Neutrophil (primary cell): ENCODE measurements around the gene HOXB3.

Source experiments
- H3K27ac ChIP-seq: fragments of 200-600 bp; sonication (generic); 2 replicates; pipeline ENCODE4 v1.5.1; 2016; ENCODE audit warnings: mild to moderate bottlenecking, moderate library complexity
- H3K27me3 ChIP-seq: fragments of 200-600 bp; sonication (generic); 2 replicates; pipeline ENCODE4 v1.6.0; 2016; ENCODE audit warnings: mild to moderate bottlenecking
- H3K36me3 ChIP-seq: fragments of 200-600 bp; sonication (generic); 2 replicates; pipeline ENCODE4 v1.5.1; 2017
- H3K4me1 ChIP-seq, 2 experiments: fragments of 200-600 bp in 1 of 2; sonication (generic) in 1 of 2; 1 replicate in 1 of 2; 2 replicates in 1 of 2; pipeline versions ENCODE4 v1.5.1 to v1.6.1; 2013 to 2016; ENCODE audit warnings: low read depth in 1 of 2, low read length in 1 of 2, mild to moderate bottlenecking in 1 of 2, moderate library complexity in 1 of 2; ENCODE audit not compliant: control insufficient read depth in 1 of 2, insufficient read depth in 1 of 2
- H3K4me3 ChIP-seq, 2 experiments: fragments of 200-600 bp in 1 of 2; sonication (generic) in 1 of 2; 1 replicate in 1 of 2; 2 replicates in 1 of 2; pipeline ENCODE4 v1.5.1; 2013 to 2016; ENCODE audit warnings: low read depth in 1 of 2, low read length in 1 of 2, mild to moderate bottlenecking in 1 of 2, moderate library complexity in 1 of 2
- H3K9me3 ChIP-seq: fragments of 200-600 bp; sonication (generic); 2 replicates; pipeline ENCODE4 v1.5.1; 2016
- TF ChIP-seq, protein P1 (sequence below): fragments of 200-600 bp; sonication (generic); IDR thresholded peaks from 2 replicates; pipeline ENCODE4 v1.5.1; 2016; ENCODE audit warnings: antibody characterized with exemption

Gene HOXB3

DNA sequence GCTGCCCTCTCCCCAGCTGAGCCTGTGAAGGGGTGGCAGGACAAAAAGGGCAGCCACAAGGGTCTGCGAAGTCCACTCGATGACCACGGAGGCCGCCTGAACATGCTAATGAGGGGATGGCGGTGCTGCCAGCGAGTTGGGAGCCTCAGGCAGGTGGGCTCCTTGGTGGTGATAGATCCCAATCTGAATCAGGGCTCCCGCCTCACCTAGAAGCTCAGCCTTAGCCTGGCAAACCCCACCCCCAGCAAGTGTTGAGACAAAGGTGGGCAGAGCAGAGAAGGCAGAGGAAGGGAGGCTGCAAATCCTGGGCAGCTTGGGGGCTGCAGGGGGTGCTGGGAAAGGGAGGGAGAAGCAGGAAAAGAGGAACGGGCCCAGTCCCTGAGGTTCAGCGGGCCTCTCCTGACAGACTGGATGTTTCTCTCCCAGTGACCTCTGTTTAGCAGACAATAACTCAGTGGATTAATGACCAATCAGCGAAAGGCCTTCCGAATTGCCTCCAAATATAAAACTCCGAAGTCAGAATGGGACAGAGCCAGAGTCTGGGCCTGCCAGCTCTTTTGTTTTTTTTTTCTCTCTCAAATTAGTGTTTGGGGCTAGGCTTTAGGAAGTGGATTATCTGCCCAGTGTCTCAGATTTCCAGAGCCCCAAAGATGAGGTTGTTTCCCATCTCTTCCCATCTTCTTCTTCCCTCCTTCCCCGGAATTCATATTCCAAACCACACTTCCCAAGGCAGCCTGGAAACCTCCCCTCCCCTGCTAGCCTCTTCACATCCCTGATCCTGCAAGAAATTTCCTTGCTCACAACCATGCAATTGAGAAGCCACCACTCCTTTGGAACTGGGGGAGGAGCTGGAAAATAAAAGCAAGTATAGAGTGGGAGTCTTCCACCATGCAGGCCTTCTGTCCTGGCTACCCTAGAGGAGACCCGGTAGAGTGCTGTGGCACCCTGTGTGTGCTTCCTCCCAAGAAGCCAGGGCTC lies 29.9 kb downstream of the HOXB3 start:
- no peak overlapping the region for H3K27ac ChIP-seq
- H3K36me3 ChIP-seq: no peaks in the 10 kb centered on the region
- no peaks in the 10 kb centered on the region for H3K4me1 ChIP-seq

DNA sequence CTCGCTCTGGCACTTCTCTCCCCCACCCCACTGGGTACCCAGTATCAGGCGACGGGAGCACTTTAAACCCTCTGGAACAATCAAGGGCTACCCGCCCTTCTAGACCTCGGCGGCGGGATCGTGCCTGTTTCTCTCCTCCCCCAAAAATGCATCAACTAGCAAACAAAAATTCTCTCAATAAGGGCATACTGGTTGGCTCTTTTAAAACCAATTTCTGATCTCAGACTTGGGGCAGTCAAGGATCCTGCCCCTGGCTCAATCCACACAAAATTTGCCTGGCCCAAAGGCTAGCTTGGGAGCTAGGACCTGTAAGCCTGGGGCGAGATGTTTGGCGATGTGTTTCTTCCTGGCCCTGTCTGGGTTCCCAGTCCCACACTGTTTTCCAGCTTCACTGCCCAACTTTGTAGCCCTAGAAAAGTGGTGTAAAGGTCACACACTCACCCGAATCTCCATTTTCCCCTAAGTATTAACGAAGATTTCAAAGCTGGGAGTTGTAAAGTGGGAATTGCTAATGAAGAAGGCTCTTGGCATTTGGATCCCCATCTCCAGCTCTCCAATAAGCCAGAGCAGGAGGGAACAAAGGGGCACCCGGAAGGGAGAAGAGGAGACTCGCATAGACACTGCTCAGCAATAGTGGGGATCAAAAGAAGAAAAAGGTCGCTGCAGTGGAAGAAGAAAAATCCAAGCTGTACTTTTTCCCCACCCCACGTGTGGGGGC lies 30.8 kb downstream of the HOXB3 start:
- H3K27me3 ChIP-seq: peaks cover 100% of the 10 kb centered on the region
- no peak overlapping the region for H3K27ac ChIP-seq
- no peaks in the 10 kb centered on the region for H3K4me1 ChIP-seq
- TF ChIP-seq, protein P1, sequence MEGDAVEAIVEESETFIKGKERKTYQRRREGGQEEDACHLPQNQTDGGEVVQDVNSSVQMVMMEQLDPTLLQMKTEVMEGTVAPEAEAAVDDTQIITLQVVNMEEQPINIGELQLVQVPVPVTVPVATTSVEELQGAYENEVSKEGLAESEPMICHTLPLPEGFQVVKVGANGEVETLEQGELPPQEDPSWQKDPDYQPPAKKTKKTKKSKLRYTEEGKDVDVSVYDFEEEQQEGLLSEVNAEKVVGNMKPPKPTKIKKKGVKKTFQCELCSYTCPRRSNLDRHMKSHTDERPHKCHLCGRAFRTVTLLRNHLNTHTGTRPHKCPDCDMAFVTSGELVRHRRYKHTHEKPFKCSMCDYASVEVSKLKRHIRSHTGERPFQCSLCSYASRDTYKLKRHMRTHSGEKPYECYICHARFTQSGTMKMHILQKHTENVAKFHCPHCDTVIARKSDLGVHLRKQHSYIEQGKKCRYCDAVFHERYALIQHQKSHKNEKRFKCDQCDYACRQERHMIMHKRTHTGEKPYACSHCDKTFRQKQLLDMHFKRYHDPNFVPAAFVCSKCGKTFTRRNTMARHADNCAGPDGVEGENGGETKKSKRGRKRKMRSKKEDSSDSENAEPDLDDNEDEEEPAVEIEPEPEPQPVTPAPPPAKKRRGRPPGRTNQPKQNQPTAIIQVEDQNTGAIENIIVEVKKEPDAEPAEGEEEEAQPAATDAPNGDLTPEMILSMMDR: no peak
- H3K4me3 ChIP-seq: no peak overlapping the region
- H3K9me3 ChIP-seq: no peaks in the 10 kb centered on the region
- no peaks in the 10 kb centered on the region for H3K36me3 ChIP-seq

More for the DNA sequence above, 29.9 kb downstream of the HOXB3 start:
- Histone ChIP-seq H3K4me3 (no peak overlapping the region), H3K27me3 (peaks cover 100% of the 10 kb centered on the region), H3K9me3 (no peaks in the 10 kb centered on the region)
- TF ChIP-seq, protein P1: no peak

DNA sequence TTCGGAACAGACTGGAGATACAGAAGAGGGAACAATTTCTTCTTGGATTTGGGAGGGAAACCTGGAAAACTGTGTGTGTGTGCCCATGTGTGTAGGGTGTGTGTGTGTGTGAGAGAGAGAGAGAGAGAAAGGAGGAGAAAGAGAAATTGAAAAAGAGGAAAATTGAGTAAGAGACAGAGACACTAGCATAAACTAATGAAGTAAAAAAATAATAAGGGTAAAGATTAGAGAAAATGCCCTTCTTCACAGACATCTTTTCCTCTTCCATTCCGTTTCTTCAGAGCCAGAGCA lies 31.3 kb downstream of the HOXB3 start:
- H3K4me3 ChIP-seq: no peak overlapping the region
- no peaks in the 10 kb centered on the region for H3K36me3 ChIP-seq
- H3K4me1 ChIP-seq: no peaks in the 10 kb centered on the region
- no peaks in the 10 kb centered on the region for H3K9me3 ChIP-seq
- peaks cover 100% of the 10 kb centered on the region for H3K27me3 ChIP-seq
- TF ChIP-seq, protein P1: no peak
- no peak overlapping the region for H3K27ac ChIP-seq

DNA sequence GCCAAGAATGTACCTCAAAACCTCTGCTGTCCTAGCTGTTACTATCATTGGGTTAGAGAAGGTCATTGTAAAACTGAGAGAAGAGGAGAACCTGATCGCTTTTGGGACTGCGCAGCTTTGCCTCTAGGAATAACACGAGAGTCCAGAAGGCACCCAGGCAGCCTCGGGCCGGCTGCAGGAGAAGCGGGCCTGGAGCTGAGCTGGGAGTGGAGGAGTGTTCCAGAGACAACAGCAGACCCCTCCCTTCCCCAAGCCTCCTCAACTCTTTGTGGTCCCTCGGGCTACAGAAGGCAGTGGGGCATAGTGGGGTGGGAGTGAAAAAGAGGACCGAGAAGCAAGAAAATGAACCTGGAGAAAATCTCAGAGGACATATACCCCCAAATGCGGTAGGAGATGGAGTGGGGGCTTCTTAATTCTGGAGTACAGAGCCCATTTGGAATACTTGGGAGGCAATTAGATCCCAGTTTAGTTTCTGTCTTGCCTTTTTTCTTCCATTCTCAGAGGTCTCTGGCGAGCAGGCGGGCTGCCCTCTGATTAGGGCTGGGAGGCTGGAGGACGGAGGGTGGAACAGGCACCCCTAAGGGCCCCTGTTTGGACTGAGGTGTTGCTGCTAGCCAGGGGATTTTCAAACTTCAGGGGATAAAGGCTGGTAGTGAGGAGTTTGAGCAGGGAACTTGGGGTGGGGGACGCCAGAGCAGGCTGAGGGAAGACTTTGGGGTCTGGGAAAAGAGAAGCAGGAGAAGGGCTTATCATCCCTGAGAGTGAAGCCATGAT lies 31.8 kb downstream of the HOXB3 start:
- TF ChIP-seq, protein P1: no peak

DNA sequence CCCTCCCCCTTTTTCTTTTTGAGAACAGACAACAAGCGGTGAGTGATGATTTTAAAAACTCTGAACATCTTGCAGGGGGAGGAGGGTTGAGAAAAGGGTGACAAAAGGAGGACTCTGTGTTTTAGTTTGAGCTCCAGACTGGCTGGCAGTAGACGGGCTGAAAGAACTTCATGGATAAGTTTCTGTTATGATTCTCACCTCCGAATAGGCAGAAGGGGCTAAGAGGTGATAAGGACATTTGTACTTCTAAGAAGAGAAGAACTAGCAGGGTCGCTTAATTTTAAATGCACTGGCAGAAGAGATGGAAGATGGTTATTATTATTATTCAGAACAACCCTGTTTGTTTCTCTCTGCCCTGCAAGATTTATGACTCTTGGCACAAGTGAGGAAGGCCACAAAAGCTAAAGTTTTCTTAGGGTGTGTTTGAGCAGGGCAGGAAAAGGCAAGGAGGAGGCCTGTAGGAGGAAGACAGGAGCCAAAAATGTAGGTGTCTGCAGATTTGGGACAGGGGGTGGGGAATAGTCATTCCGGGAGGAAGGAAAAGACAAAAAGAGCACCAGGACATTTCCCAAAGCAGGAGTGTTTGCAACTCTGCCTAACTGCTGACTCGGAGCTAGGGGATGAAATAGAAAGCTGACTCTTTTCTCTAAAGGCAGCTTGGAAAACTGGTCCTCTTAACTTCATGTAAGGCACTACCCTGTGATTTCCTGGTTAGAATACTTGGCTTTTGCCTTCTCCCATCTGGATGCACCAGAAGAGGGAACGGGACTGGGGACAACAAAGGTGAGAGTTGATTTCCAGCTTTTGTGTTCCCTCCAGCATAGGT lies 33.3 kb downstream of the HOXB3 start:
- H3K27me3 ChIP-seq: peaks cover 100% of the 10 kb centered on the region
- TF ChIP-seq, protein P1: no peak
- H3K27ac ChIP-seq: no peak overlapping the region
- no peaks in the 10 kb centered on the region for H3K9me3 ChIP-seq
- H3K36me3 ChIP-seq: no peaks in the 10 kb centered on the region
- no peak overlapping the region for H3K4me3 ChIP-seq
- no peaks in the 10 kb centered on the region for H3K4me1 ChIP-seq

More for the DNA sequence above, 31.8 kb downstream of the HOXB3 start:
- Histone ChIP-seq H3K9me3 (no peaks in the 10 kb centered on the region), H3K27me3 (peaks cover 100% of the 10 kb centered on the region), H3K27ac (no peak overlapping the region), H3K36me3 (no peaks in the 10 kb centered on the region), H3K4me3 (no peak overlapping the region), H3K4me1 (no peaks in the 10 kb centered on the region)
